ENCODE data around the gene CTBP2. TPM values are rescaled to one million over a fixed set of nuclear protein-coding genes. Genes with fewer than 3 reads are reported as not detected.
A peak's percentile ranks its signal among the peaks of the same experiment; 100 is the strongest.

CTBP2 gene
- total RNA-seq, 1 experiment from 2014 or later = 191 TPM

- no peak for TF ChIP-seq E2F5 (CRISPR knock-in tag; IDR thresholded peaks at IDR 0.05)
Observed at GRCh38 chr10:125124115-125124487, 36.3 kb downstream of the CTBP2 start (continued).

- CTCF ChIA-PET = interaction anchor here (1.6 kb wide), 1 partner anchor 75 kb away, joined by 3 read pairs; no protein-coding TSS in a partner anchor
- no peak overlapping the region for H3K4me3 Mint-ChIP-seq
- no peaks in the 10 kb centered on the region for H3K27me3 Mint-ChIP-seq (ENCODE audit: low read depth)
- ATAC-seq (no peak), DNase-seq (ENCODE audit: low spot score) (no peak)
- peaks cover 96% of the 10 kb centered on the region for H3K4me1 Mint-ChIP-seq
- POLR2A ChIA-PET = interaction anchor here (0.9 kb wide), 1 partner anchor 11 kb away, joined by 9 read pairs; no protein-coding TSS in a partner anchor
- TF ChIP-seq NR3C1 (CRISPR knock-in tag; conservative IDR thresholded peaks at IDR 0.05; ENCODE audit: low read depth) = no peak
- TF ChIP-seq PRRX2 (CRISPR knock-in tag; IDR thresholded peaks at IDR 0.05) = no peak
- no peak for TF ChIP-seq GTF2I (CRISPR knock-in tag; conservative IDR thresholded peaks at IDR 0.05)
- TF ChIP-seq E2F1 (CRISPR knock-in tag; IDR thresholded peaks at IDR 0.05) = no peak
- TF ChIP-seq STAT6 (CRISPR knock-in tag; conservative IDR thresholded peaks at IDR 0.05; ENCODE audit: low read depth) = no peak
- no peak for TF ChIP-seq ATF3 (CRISPR knock-in tag; conservative IDR thresholded peaks at IDR 0.05)
- TF ChIP-seq PREB (CRISPR knock-in tag; IDR thresholded peaks at IDR 0.05; ENCODE audit: borderline replicate concordance) = no peak
- no peak for TF ChIP-seq RORB (CRISPR knock-in tag; IDR thresholded peaks at IDR 0.05)
- no peak for TF ChIP-seq ZBTB21 (CRISPR knock-in tag; IDR thresholded peaks at IDR 0.05; ENCODE audit: borderline replicate concordance)
- no peak for TF ChIP-seq USF1 (CRISPR knock-in tag; IDR thresholded peaks at IDR 0.05)
- TF ChIP-seq ELF4 (CRISPR knock-in tag; IDR thresholded peaks at IDR 0.05; ENCODE audit: low read depth) = no peak
- no peak for TF ChIP-seq ZNF317 (CRISPR knock-in tag; IDR thresholded peaks at IDR 0.05; ENCODE audit: borderline replicate concordance, low read depth)
- TF ChIP-seq ZNF532 (CRISPR knock-in tag; IDR thresholded peaks at IDR 0.05; ENCODE audit: borderline replicate concordance) = no peak
- no peak for TF ChIP-seq TEAD1 (CRISPR knock-in tag; IDR thresholded peaks at IDR 0.05)
- TF ChIP-seq ZBTB43 (CRISPR knock-in tag; IDR thresholded peaks at IDR 0.05) = no peak
- TF ChIP-seq ATF1 (CRISPR knock-in tag; IDR thresholded peaks at IDR 0.05) = no peak
- TF ChIP-seq NFATC4 (CRISPR knock-in tag; IDR thresholded peaks at IDR 0.05) = no peak
- TF ChIP-seq NFYB (CRISPR knock-in tag; conservative IDR thresholded peaks at IDR 0.05; ENCODE audit: low read depth) = no peak
- no peaks in the 10 kb centered on the region for H3K9me3 Mint-ChIP-seq
- peak overlapping the region; percentile 68 for H3K27ac Mint-ChIP-seq
- H3K36me3 Mint-ChIP-seq = peaks cover 41% of the 10 kb centered on the region
Observed at GRCh38 chr10:125123476-125124114, 36.8 kb downstream of the CTBP2 start.

Data from WTC11 (cell line).